HG02571 (cell line): ENCODE results near the gene ARHGAP22.

Experiments used
- ATAC-seq: cut with Tn5 transposase; IDR thresholded peaks from one replicate; pipeline ENCODE4 v1.9.1; 2021; ENCODE audit warnings: mild to moderate bottlenecking, moderate library complexity; ENCODE audit not compliant: unreplicated experiment

The ARHGAP22 gene

GRCh38 chr10:48535416-48536155, 69.3 kb downstream of the ARHGAP22 start:
- ATAC-seq, result no peak

GRCh38 chr10:48533951-48534720, 70.7 kb downstream of the ARHGAP22 start:
- no peak for ATAC-seq

- ATAC-seq, result no peak
Measured at GRCh38 chr10:48533540-48533939, 71.3 kb downstream of the ARHGAP22 start.

GRCh38 chr10:48531486-48531885, 73.4 kb downstream of the ARHGAP22 start:
- no peak for ATAC-seq

GRCh38 chr10:48529331-48529730, 75.5 kb downstream of the ARHGAP22 start:
- ATAC-seq, result no peak

GRCh38 chr10:48527756-48528155, 77.1 kb downstream of the ARHGAP22 start:
- no peak for ATAC-seq

GRCh38 chr10:48526846-48527505, 77.9 kb downstream of the ARHGAP22 start:
- ATAC-seq, result no peak

- no peak for ATAC-seq
Measured at GRCh38 chr10:48526011-48526821, 78.7 kb downstream of the ARHGAP22 start.

- no peak for ATAC-seq
Measured at GRCh38 chr10:48525113-48525512, 79.8 kb downstream of the ARHGAP22 start.

- no peak for ATAC-seq
Measured at GRCh38 chr10:48523820-48524758, 80.8 kb downstream of the ARHGAP22 start.

GRCh38 chr10:48523212-48523819, 81.6 kb downstream of the ARHGAP22 start:
- ATAC-seq, result no peak

GRCh38 chr10:48522011-48522765, 82.7 kb downstream of the ARHGAP22 start:
- ATAC-seq, result no peak

- no peak for ATAC-seq
Measured at GRCh38 chr10:48520594-48520993, 84.3 kb downstream of the ARHGAP22 start.

- ATAC-seq, result no peak
Measured at GRCh38 chr10:48520184-48520506, 84.7 kb downstream of the ARHGAP22 start.

- no peak for ATAC-seq
Measured at GRCh38 chr10:48519481-48520183, 85.2 kb downstream of the ARHGAP22 start.

- ATAC-seq, result no peak
Measured at GRCh38 chr10:48518986-48519385, 85.9 kb downstream of the ARHGAP22 start.

- ATAC-seq, result no peak
Measured at GRCh38 chr10:48517911-48518811, 86.7 kb downstream of the ARHGAP22 start.
